ENCODE measurements around the gene CBL.
"Not testable (repeated sequence)": the region's sequence is repeated elsewhere in the genome, so short reads cannot be mapped to it uniquely, and the experiment has no call there.

The CBL gene

GRCh38 chr11:119209186-119209585 lies 3.0 kb downstream of the CBL start:
- Mint-ChIP-seq H3K27me3 (ENCODE audit: low read depth) (peaks cover 4% of the 10 kb centered on the region), H3K4me3 (peak overlapping the region; percentile 22 to 67 (median 67)), H3K4me1 (peaks cover 34% of the 10 kb centered on the region), H3K27ac (peak overlapping the region in 1 of 3 experiments; percentile 21), H3K36me3 (ENCODE audit: low read depth) (no peaks in the 10 kb centered on the region), H3K9me3 (no peaks in the 10 kb centered on the region)
- no peak for TF ChIP-seq CTCF (IDR thresholded peaks at IDR 0.05; ENCODE audit: unreplicated experiment in 3 of 3)

- H3K27me3 Mint-ChIP-seq (ENCODE audit: low read depth): peaks cover 4% of the 10 kb centered on the region
- peak overlapping the region in 1 of 3 experiments; percentile 58 for H3K27ac Mint-ChIP-seq
- no peak overlapping the region for H3K4me3 Mint-ChIP-seq
- H3K36me3 Mint-ChIP-seq (ENCODE audit: low read depth): no peaks in the 10 kb centered on the region
- H3K4me1 Mint-ChIP-seq: peaks cover 28% of the 10 kb centered on the region
- TF ChIP-seq CTCF (IDR thresholded peaks at IDR 0.05; ENCODE audit: unreplicated experiment in 3 of 3): no peak
- no peaks in the 10 kb centered on the region for H3K9me3 Mint-ChIP-seq
These were observed 3.9 kb downstream of the CBL start for GRCh38 chr11:119210050-119210449.

DNA sequence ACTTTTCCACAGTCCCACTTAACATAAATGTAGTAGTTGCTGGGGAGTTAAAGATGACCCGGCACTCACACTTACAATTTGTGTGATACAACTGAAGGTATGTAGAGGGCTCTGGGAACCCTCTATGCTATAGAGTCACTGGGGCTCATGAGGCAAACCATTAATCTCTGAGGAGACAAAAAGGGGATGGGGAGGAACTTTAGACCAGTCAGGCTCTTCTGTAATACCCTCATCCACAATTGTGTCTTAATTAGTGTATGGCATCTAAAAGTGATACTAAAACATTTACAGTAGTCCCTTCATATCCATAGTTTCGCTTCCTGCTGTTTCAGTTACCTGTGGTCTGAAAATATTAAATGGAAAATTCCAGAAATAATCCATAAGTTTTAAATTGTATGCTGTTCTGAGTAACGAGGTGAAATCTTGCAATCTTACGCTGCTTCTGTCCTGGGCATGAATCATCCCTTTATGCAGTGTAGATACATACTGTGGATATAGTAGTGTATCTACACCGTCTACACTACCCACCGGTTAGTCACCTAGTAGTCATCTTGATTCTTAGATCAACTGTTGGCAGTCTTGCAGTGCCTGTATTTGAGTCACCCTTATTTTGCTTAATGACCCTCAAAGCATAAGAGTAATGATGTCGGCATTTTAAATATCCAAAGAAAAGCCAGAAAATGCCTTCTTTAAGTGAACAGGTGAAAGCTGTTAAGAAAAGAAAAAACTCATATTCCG lies 12.2 kb downstream of the CBL start:
- Mint-ChIP-seq H3K27me3 (ENCODE audit: low read depth) (no peaks in the 10 kb centered on the region), H3K36me3 (ENCODE audit: low read depth) (no peaks in the 10 kb centered on the region)
- no peak for TF ChIP-seq CTCF (IDR thresholded peaks at IDR 0.05; ENCODE audit: unreplicated experiment in 3 of 3)

GRCh38 chr11:119222308-119222707 lies 16.2 kb downstream of the CBL start:
- no peak overlapping the region for H3K4me3 Mint-ChIP-seq
- peaks cover 4% of the 10 kb centered on the region for H3K36me3 Mint-ChIP-seq (ENCODE audit: low read depth)
- H3K27ac Mint-ChIP-seq: peak overlapping the region; percentile 40 to 56 (median 46)
- H3K9me3 Mint-ChIP-seq: no peaks in the 10 kb centered on the region
- H3K4me1 Mint-ChIP-seq: peaks cover 7% of the 10 kb centered on the region
- no peak for TF ChIP-seq CTCF (IDR thresholded peaks at IDR 0.05; ENCODE audit: unreplicated experiment in 3 of 3)
- no peaks in the 10 kb centered on the region for H3K27me3 Mint-ChIP-seq (ENCODE audit: low read depth)

More for the DNA sequence above, 12.2 kb downstream of the CBL start:
- no peak overlapping the region for H3K27ac Mint-ChIP-seq
- peaks cover 7% of the 10 kb centered on the region for H3K4me1 Mint-ChIP-seq
- H3K4me3 Mint-ChIP-seq: no peak overlapping the region
- H3K9me3 Mint-ChIP-seq: no peaks in the 10 kb centered on the region

DNA sequence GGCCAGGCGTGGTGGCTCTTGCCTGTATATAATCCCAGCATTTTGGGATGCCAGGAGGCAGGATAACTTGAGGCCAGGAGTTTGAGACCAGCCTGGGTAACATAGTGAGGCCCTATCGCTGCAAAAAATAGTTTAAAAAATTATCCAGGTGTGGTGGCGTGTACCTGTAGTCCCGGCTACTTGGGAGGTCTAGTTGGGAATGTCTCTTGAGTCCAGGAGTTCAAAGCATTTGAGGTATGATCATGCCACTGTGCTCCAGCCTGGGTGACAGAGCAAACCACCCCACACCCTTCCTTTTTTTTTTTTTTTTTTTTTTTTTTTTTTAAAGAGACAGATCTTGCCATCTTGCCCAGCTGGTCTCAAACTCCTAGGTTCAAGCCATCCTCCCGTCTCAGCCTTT lies 16.8 kb downstream of the CBL start:
- H3K9me3 Mint-ChIP-seq: no peaks in the 10 kb centered on the region
- no peaks in the 10 kb centered on the region for H3K27me3 Mint-ChIP-seq (ENCODE audit: low read depth)
- H3K36me3 Mint-ChIP-seq (ENCODE audit: low read depth): peaks cover 6% of the 10 kb centered on the region
- no peak for TF ChIP-seq CTCF (IDR thresholded peaks at IDR 0.05; ENCODE audit: unreplicated experiment in 3 of 3)
- H3K27ac Mint-ChIP-seq: no peak overlapping the region
- H3K4me1 Mint-ChIP-seq: peaks cover 7% of the 10 kb centered on the region
- no peak overlapping the region for H3K4me3 Mint-ChIP-seq

DNA sequence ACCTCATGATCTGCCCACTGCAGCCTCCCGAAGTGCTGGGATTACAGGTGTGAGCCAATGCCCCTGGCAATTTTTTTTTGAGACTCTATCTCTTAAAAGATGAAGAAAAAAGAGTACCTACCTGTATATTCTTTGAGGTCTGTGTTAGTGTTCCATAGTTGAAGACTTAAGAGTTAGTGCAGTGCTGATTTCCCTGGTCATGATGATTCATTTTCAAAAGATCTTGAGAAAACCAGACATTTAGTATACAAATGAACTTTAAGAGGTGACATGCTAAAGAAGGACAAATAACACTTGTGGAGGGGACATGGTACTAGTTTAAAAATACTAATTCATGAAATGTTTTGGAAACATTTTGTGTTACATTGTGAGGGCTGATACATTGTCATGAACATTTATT lies 17.7 kb downstream of the CBL start:
- no peaks in the 10 kb centered on the region for H3K9me3 Mint-ChIP-seq

DNA sequence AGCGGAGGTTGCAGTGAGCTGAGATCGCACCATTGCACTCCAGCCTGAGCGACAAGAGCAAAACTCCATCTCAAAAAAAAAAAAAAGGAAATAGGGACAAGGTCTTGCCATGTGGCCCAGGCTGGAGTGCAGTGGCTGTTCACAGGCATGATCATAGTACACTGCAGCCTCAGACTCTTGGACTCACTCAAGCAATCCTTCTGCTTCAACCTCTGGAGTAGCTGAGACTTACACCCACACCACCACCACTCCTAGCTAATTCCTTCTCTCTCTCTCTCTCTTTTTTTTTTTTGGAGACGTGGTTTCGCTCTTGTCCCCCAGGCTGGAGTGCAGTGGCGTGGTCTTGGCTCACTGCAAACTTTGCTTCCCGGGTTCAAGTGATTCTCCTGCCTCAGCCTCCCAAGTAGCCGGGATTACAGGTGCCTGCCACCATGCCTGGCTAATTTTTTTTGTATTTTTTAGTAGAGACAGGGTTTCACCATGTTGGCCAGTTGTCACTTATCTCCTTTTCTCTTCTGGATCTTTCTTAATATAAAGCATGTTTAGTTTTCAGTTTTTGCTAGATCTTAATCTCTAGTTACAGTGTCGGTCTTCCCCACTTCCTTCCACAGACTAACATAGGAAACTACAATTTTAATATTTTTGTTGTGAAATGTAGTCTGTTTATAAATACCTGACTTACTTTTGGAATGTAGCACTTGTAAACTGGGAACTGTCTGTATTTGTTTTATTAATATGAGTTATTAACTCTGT lies 22.6 kb downstream of the CBL start:
- H3K27ac Mint-ChIP-seq; H3K4me1 Mint-ChIP-seq; H3K27me3 Mint-ChIP-seq (ENCODE audit: low read depth); H3K9me3 Mint-ChIP-seq; H3K4me3 Mint-ChIP-seq: not testable (repeated sequence)
- peaks cover 29% of the 10 kb centered on the region for H3K36me3 Mint-ChIP-seq (ENCODE audit: low read depth)

More for the DNA sequence above, 17.7 kb downstream of the CBL start:
- TF ChIP-seq CTCF (IDR thresholded peaks at IDR 0.05; ENCODE audit: unreplicated experiment in 3 of 3): no peak
- peaks cover 11% of the 10 kb centered on the region for H3K36me3 Mint-ChIP-seq (ENCODE audit: low read depth)
- H3K4me1 Mint-ChIP-seq: peaks cover 7% of the 10 kb centered on the region
- no peak overlapping the region for H3K4me3 Mint-ChIP-seq
- H3K27ac Mint-ChIP-seq: peak overlapping the region in 1 of 3 experiments; percentile 23
- H3K27me3 Mint-ChIP-seq (ENCODE audit: low read depth): no peaks in the 10 kb centered on the region
